SKM-1 treated with dmso at 0.1 percent for 144 hours (cell line): Measurements from ENCODE around the gene MVB12B.
"Not testable (repeated sequence)": the region's sequence is repeated elsewhere in the genome, so short reads cannot be mapped to it uniquely, and the experiment has no call there.

Source experiments
- DNase-seq: peaks from one replicate; lab custom pipeline; 2025; ENCODE audit not compliant: unreplicated experiment; lab: John Stamatoyannopoulos, UW

MVB12B gene

GRCh38 chr9:126555421-126555820, 228.8 kb downstream of the MVB12B start:
- not testable (repeated sequence) for DNase-seq
